HG03378 (cell line): ENCODE data around the gene ITIH3.

ENCODE experiments used
- ATAC-seq: cut with Tn5 transposase; IDR thresholded peaks from one replicate; pipeline ENCODE4 v1.9.1; 2021; ENCODE audit warnings: mild to moderate bottlenecking, moderate library complexity; ENCODE audit not compliant: unreplicated experiment

ITIH3 gene

GRCh38 chr3:52792961-52793695 is 1.5 kb upstream of the ITIH3 start:
- ATAC-seq: no peak

- ATAC-seq: no peak
These were observed 639 bp upstream of the ITIH3 start for GRCh38 chr3:52793702-52794611.

- no peak for ATAC-seq
These were observed 803 bp downstream of the ITIH3 start for GRCh38 chr3:52795298-52795900.

GRCh38 chr3:52796411-52796810 is 1.8 kb downstream of the ITIH3 start:
- ATAC-seq: no peak

GRCh38 chr3:52798376-52798977 is 3.9 kb downstream of the ITIH3 start:
- no peak for ATAC-seq

GRCh38 chr3:52798978-52799476 is 4.4 kb downstream of the ITIH3 start:
- ATAC-seq: no peak

GRCh38 chr3:52800079-52800478 is 5.5 kb downstream of the ITIH3 start:
- no peak for ATAC-seq

GRCh38 chr3:52801839-52802238 is 7.2 kb downstream of the ITIH3 start:
- no peak for ATAC-seq

- no peak for ATAC-seq
These were observed 10.9 kb downstream of the ITIH3 start for GRCh38 chr3:52805270-52806039.

GRCh38 chr3:52809149-52809548 is 14.6 kb downstream of the ITIH3 start:
- no peak for ATAC-seq

GRCh38 chr3:52809662-52810377 is 15.2 kb downstream of the ITIH3 start:
- no peak for ATAC-seq

GRCh38 chr3:52810923-52811322 is 16.3 kb downstream of the ITIH3 start:
- no peak for ATAC-seq

GRCh38 chr3:52811452-52812011 is 16.9 kb downstream of the ITIH3 start:
- no peak for ATAC-seq

- ATAC-seq: no peak
These were observed 19.2 kb downstream of the ITIH3 start for GRCh38 chr3:52813810-52814209.

- ATAC-seq: no peak
These were observed 21.6 kb downstream of the ITIH3 start for GRCh38 chr3:52816199-52816598.

- ATAC-seq: no peak
These were observed 22.1 kb downstream of the ITIH3 start for GRCh38 chr3:52816654-52817053.

GRCh38 chr3:52817221-52817620 is 22.6 kb downstream of the ITIH3 start:
- ATAC-seq: no peak

- ATAC-seq: no peak
These were observed 23.3 kb downstream of the ITIH3 start for GRCh38 chr3:52817860-52818259.

GRCh38 chr3:52819936-52820335 is 25.3 kb downstream of the ITIH3 start:
- no peak for ATAC-seq
